AML-193 (cell line): Measurements from ENCODE around the gene LGALS3.

Experiments
- DNase-seq, 2 experiments: peaks; one replicate each; lab custom pipeline; 2025; lab: John Stamatoyannopoulos, UW

The LGALS3 gene

GRCh38 chr14:55191203-55192053, 62.4 kb downstream of the LGALS3 start, which contains the start of gene DLGAP5:
DLGAP5 (minus strand) TSS chr14:55191585; CDS start chr14:55189179, 2,406 bp downstream.
- DNase-seq: peak; percentile 96

GRCh38 chr14:55192054-55192621, 63.1 kb downstream of the LGALS3 start:
- DNase-seq: no peak

- no peak for DNase-seq
Measured at GRCh38 chr14:55194656-55195355, 65.8 kb downstream of the LGALS3 start.
